SU-DHL-6 (cell line): Measurements from ENCODE around the gene LCN10.

Experiments used
- H2AFZ ChIP-seq: fragments of 200-600 bp; sonication (generic); 2 replicates; pipeline ENCODE4 v1.6.1; 2014; ENCODE audit warnings: low read depth, mild to moderate bottlenecking, moderate library complexity, mixed read lengths, antibody characterized with exemption, low read length; ENCODE audit not compliant: severe bottlenecking
- H3F3A ChIP-seq: fragments of 200-600 bp; shearing (Covaris generic); 2 replicates; pipeline ENCODE4 v1.6.0; 2016; ENCODE audit warnings: antibody characterized with exemption, mild to moderate bottlenecking; ENCODE audit not compliant: insufficient read depth
- H3K27ac ChIP-seq: fragments of 200-600 bp; sonication (generic); 2 replicates; pipeline ENCODE4 v1.5.1; 2016; ENCODE audit warnings: low read depth, mild to moderate bottlenecking, low read length, moderate library complexity, mixed read lengths
- H3K27me3 ChIP-seq: fragments of 200-600 bp; sonication (generic), shearing (Covaris generic); 2 replicates; pipeline ENCODE4 v1.6.0; 2014; ENCODE audit warnings: mild to moderate bottlenecking, low read length
- H3K36me3 ChIP-seq: fragments of 200-600 bp; sonication (generic); 2 replicates; pipeline ENCODE4 v1.6.1; 2014; ENCODE audit warnings: mild to moderate bottlenecking, low read length, mixed read lengths
- H3K4me2 ChIP-seq: fragments of 300-600, 200-600 bp; shearing (Covaris generic), sonication (generic); 2 replicates; pipeline ENCODE4 v1.6.0; 2014; ENCODE audit warnings: low read length, low read depth, mild to moderate bottlenecking; ENCODE audit not compliant: poor library complexity, severe bottlenecking
- H3K4me3 ChIP-seq: fragments of 200-600 bp; sonication (generic); 2 replicates; pipeline ENCODE4 v1.5.1; 2014; ENCODE audit warnings: antibody characterized with exemption, low read length, mild to moderate bottlenecking, mixed read lengths; ENCODE audit not compliant: insufficient read depth, poor library complexity, severe bottlenecking
- H3K79me2 ChIP-seq: fragments of 200-600 bp; sonication (generic); 2 replicates; pipeline ENCODE4 v1.6.1; 2014; ENCODE audit warnings: mild to moderate bottlenecking, low read length, moderate library complexity; ENCODE audit not compliant: insufficient read depth
- H3K9ac ChIP-seq: fragments of 200-600 bp; sonication (generic); 2 replicates; pipeline ENCODE4 v1.7.0; 2014; ENCODE audit warnings: mild to moderate bottlenecking, low read length
- H3K9me2 ChIP-seq: fragments of 200-600 bp; sonication (generic); replicated peaks from 2 replicates; pipeline ENCODE4 v1.6.1; 2014; ENCODE audit warnings: low read length; ENCODE audit not compliant: insufficient read depth
- H3K9me3 ChIP-seq: fragments of 200-600 bp; sonication (generic); 2 replicates; pipeline ENCODE4 v1.6.1; 2014; ENCODE audit warnings: low read length, mixed read lengths; ENCODE audit not compliant: insufficient read depth
- H4K20me1 ChIP-seq: fragments of 200-600 bp; sonication (generic); 2 replicates; pipeline ENCODE4 v1.6.1; 2014; ENCODE audit warnings: low read depth, mild to moderate bottlenecking, antibody characterized with exemption, low read length, moderate library complexity, mixed read lengths
- EZH2phosphoT487 ChIP-seq: fragments of 200-600 bp; sonication (generic), shearing (Covaris generic); conservative IDR thresholded peaks from 2 replicates; pipeline ENCODE4 v1.6.1; 2018; ENCODE audit warnings: mild to moderate bottlenecking, antibody characterized with exemption, low read length, moderate library complexity, mixed read lengths
- TF ChIP-seq, protein P1 (sequence below): fragments of 200-600 bp; sonication (generic); IDR thresholded peaks from one replicate; pipeline ENCODE4 v1.5.1; 2017; ENCODE audit warnings: antibody characterized with exemption, mild to moderate bottlenecking, low read length, moderate library complexity; ENCODE audit not compliant: insufficient read depth, poor library complexity, severe bottlenecking

LCN10 gene

DNA sequence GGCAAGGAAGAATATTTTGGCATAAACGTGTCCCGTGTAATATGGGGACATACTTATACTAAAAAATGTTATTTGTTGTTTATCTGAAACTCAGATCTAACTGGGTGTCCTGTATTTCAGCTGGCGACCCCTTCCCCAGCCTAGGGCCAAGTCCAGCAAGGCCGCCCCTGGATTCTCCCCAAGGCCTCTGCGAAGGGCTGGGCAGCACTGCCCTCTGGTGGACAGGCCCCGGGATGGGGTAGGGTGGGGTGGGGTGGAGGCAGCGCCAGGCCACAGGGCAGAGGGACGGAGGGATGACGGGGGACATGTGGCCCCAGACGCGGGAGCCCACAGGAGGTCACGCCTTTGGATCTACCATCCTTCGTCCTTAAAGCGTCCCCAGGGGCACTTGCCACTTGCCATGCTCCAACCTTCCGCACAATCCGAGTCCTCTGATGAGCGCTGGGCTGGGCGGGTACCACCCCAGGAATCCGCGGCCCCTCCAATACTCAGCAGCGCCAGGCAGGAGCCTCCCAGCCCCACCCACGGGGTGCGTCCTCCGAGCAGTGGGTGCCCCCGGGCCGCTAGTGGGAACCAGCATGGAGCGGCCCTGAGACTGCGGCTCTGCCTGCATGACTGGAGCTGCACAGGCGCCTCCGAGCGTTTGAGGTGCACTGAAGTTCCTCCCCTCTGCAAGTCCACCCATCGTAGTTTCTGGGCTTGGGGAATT lies 48.4 kb downstream of the LCN10 start:
- Histone ChIP-seq H3K9me2 (no peaks in the 10 kb centered on the region), H3K27ac (no peak overlapping the region)

DNA sequence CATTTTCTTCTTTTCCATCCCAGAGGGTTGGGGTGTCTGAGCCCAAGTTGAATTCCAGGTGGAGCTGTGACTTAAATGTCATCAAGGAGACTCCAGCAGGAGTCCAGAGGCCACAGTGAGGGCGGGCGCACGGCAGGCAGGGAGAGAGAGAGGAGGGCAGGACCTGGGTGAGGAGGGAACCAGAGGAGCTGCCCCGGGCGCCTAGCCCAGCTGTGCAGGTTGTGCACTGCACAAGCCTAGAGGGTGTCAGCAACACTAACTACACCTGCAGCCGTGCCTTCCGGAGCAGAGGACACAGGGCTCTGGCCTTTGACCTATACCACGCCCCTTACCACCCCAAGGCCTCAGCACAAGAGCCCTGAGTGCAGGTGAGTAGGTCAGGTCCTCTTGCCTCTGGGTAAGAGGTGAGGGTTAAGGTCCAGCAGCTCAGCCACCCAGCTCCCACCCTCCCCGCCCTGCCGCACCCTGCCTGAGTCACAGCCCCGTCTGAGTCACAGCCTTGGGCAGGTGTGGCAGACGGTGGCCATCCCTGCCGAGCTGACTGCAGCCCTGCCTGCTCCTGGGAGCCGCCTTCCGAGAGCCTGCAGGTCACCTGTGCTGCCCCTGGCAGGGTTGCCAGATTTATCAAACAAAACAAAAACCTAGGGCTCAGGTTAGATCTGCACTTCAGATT lies 49.1 kb downstream of the LCN10 start:
- H3K27me3 ChIP-seq = no peaks in the 10 kb centered on the region

More for the DNA sequence above, 48.4 kb downstream of the LCN10 start:
- no peaks in the 10 kb centered on the region for H4K20me1 ChIP-seq
- no peaks in the 10 kb centered on the region for H3F3A ChIP-seq
- H3K9ac ChIP-seq = no peak overlapping the region
- H3K27me3 ChIP-seq = no peaks in the 10 kb centered on the region
- no peak overlapping the region for H3K4me2 ChIP-seq
- H3K4me3 ChIP-seq = no peak overlapping the region
- TF ChIP-seq, protein P1, sequence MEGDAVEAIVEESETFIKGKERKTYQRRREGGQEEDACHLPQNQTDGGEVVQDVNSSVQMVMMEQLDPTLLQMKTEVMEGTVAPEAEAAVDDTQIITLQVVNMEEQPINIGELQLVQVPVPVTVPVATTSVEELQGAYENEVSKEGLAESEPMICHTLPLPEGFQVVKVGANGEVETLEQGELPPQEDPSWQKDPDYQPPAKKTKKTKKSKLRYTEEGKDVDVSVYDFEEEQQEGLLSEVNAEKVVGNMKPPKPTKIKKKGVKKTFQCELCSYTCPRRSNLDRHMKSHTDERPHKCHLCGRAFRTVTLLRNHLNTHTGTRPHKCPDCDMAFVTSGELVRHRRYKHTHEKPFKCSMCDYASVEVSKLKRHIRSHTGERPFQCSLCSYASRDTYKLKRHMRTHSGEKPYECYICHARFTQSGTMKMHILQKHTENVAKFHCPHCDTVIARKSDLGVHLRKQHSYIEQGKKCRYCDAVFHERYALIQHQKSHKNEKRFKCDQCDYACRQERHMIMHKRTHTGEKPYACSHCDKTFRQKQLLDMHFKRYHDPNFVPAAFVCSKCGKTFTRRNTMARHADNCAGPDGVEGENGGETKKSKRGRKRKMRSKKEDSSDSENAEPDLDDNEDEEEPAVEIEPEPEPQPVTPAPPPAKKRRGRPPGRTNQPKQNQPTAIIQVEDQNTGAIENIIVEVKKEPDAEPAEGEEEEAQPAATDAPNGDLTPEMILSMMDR = peak; percentile 23
- no peak for TF ChIP-seq EZH2phosphoT487
- no peaks in the 10 kb centered on the region for H3K9me3 ChIP-seq
- no peaks in the 10 kb centered on the region for H3K36me3 ChIP-seq
- H2AFZ ChIP-seq = no peak overlapping the region
- H3K79me2 ChIP-seq = no peaks in the 10 kb centered on the region

DNA sequence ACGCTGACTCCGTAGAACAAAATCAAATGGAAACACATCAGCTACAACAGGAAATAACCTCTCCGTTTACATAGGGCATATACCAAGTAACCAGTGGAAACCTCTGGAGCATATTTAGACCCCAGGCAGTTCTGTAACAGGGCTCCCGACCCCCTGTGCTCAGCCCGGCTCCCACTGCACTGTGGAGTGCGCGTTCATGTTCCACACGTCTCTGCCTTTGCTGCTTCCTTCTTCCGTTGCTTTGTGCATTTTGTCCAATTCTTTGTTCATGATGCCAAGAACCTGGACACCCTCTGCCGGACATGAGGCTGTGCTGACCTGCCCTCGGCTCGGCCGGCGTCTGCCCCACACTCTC lies 49.6 kb downstream of the LCN10 start:
- H2AFZ ChIP-seq = no peak overlapping the region
- no peak overlapping the region for H3K4me3 ChIP-seq
- H3K36me3 ChIP-seq = no peaks in the 10 kb centered on the region
- H3F3A ChIP-seq = no peaks in the 10 kb centered on the region; the same call in 1 of the 2 replicates
- no peaks in the 10 kb centered on the region for H3K9me3 ChIP-seq
- H3K9me2 ChIP-seq = no peaks in the 10 kb centered on the region
- no peaks in the 10 kb centered on the region for H3K79me2 ChIP-seq
- no peaks in the 10 kb centered on the region for H4K20me1 ChIP-seq
- H3K27ac ChIP-seq = no peak overlapping the region
- H3K27me3 ChIP-seq = no peaks in the 10 kb centered on the region
- no peak for TF ChIP-seq EZH2phosphoT487
- TF ChIP-seq, protein P1 = no peak
- no peak overlapping the region for H3K4me2 ChIP-seq
- no peak overlapping the region for H3K9ac ChIP-seq

More for the DNA sequence above, 49.1 kb downstream of the LCN10 start:
- Histone ChIP-seq H3K9ac (no peak overlapping the region), H3K27ac (no peak overlapping the region), H3K9me3 (no peaks in the 10 kb centered on the region), H3F3A (no peaks in the 10 kb centered on the region), H2AFZ (no peak overlapping the region), H3K36me3 (no peaks in the 10 kb centered on the region), H4K20me1 (no peaks in the 10 kb centered on the region), H3K4me2 (no peak overlapping the region), H3K9me2 (no peaks in the 10 kb centered on the region), H3K4me3 (no peak overlapping the region), H3K79me2 (no peaks in the 10 kb centered on the region)
- TF ChIP-seq EZH2phosphoT487 = no peak
- TF ChIP-seq, protein P1 = no peak
